Esophagus squamous epithelium (tissue), 5 donors: Measurements from ENCODE around the gene IDUA. TPM values are rescaled to one million over a fixed set of nuclear protein-coding genes. Genes with fewer than 3 reads are reported as not detected.

Source experiments
- DNase-seq: peaks from one replicate; lab custom pipeline; 2025; lab: John Stamatoyannopoulos, UW
- H3K27ac ChIP-seq, 4 donors: fragments of 200-600 bp; sonication (generic); one replicate each; pipeline ENCODE4 v1.5.1; 2016 to 2019; ENCODE audit warnings: mild to moderate bottlenecking in 1 of 4
- H3K27me3 ChIP-seq, 4 donors: fragments of 200-600 bp; sonication (generic); 1 replicate in 3 of 4; 2 replicates in 1 of 4; pipeline versions ENCODE4 v1.5.1 to v1.6.0; 2017 to 2021; ENCODE audit warnings: antibody characterized with exemption in 1 of 4
- H3K36me3 ChIP-seq, 3 donors: fragments of 200-600 bp; sonication (generic); one replicate each; pipeline ENCODE4 v1.5.1; 2016 to 2019
- H3K4me1 ChIP-seq, 3 donors: fragments of 200-600 bp; sonication (generic); one replicate each; pipeline ENCODE4 v1.5.1; 2017 to 2019
- H3K4me3 ChIP-seq, 4 donors: fragments of 200-600 bp; sonication (generic); 1 replicate in 3 of 4; 2 replicates in 1 of 4; pipeline ENCODE4 v1.5.1; 2016 to 2019; ENCODE audit warnings: mild to moderate bottlenecking in 2 of 4, moderate library complexity in 1 of 4
- H3K9me3 ChIP-seq, 3 donors: fragments of 200-600 bp; sonication (generic); one replicate each; pipeline ENCODE4 v1.5.1; 2016 to 2019
- POLR2A ChIP-seq, 4 donors: fragments of 450-650 bp; IDR thresholded peaks; one replicate each; pipeline ENCODE4 v1.6.1; 2017; ENCODE audit warnings: antibody characterized with exemption in 4 of 4, mild to moderate bottlenecking in 4 of 4, moderate library complexity in 3 of 4
- WGBS, 2 donors: methylation state at CpG; one replicate each; pipeline ENCODE4 v1.1.5; 2018; 5-methylcytosine and 5-hydroxymethylcytosine counted together
- intact Hi-C: fragments of 100-400 bp; cut with DNase I; formaldehyde crosslinking; loops from one replicate; pipeline ENCODE4 v1.15.0; 2022
- total RNA-seq, 4 donors: library from RNA; depleted of rRNA; stranded (reverse); fragments of >200 nt; gene quantifications; one replicate each; pipeline ENCODE4 v1.1.0, GENCODE V29; 2016
- TF ChIP-seq, protein P1 (sequence below), 6 experiments: fragments of 450-650 bp in 4 of 6; fragments of 200-600 bp in 2 of 6; sonication (generic) in 2 of 6; IDR thresholded peaks; one replicate each; pipeline ENCODE4 v1.5.1; 2016 to 2019; ENCODE audit warnings: antibody characterized with exemption in 6 of 6, mild to moderate bottlenecking in 4 of 6, moderate library complexity in 4 of 6
- donor health status: DM: yes; HTN: yes; CAD: no.

Gene IDUA
- total RNA-seq, 4 donors from 2014 or later = 4.3 to 20.5 (median 14.1) TPM

GRCh38 chr4:956531-957230 is 30.2 kb upstream of the IDUA start:
- WGBS, 2 donors = 69 to 71% methylated on average over 8 to 12 of the region's 14 CpGs
- no peak for DNase-seq

GRCh38 chr4:957231-957580 is 29.6 kb upstream of the IDUA start:
- H3K9me3 ChIP-seq = no peaks in the 10 kb centered on the region
- peaks cover 11 to 15% (median 14%) of the 10 kb centered on the region in 3 donors for H3K4me1 ChIP-seq
- TF ChIP-seq POLR2A (IDR thresholded peaks at IDR 0.05) = no peak
- TF ChIP-seq, protein P1, sequence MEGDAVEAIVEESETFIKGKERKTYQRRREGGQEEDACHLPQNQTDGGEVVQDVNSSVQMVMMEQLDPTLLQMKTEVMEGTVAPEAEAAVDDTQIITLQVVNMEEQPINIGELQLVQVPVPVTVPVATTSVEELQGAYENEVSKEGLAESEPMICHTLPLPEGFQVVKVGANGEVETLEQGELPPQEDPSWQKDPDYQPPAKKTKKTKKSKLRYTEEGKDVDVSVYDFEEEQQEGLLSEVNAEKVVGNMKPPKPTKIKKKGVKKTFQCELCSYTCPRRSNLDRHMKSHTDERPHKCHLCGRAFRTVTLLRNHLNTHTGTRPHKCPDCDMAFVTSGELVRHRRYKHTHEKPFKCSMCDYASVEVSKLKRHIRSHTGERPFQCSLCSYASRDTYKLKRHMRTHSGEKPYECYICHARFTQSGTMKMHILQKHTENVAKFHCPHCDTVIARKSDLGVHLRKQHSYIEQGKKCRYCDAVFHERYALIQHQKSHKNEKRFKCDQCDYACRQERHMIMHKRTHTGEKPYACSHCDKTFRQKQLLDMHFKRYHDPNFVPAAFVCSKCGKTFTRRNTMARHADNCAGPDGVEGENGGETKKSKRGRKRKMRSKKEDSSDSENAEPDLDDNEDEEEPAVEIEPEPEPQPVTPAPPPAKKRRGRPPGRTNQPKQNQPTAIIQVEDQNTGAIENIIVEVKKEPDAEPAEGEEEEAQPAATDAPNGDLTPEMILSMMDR (IDR thresholded peaks at IDR 0.05) = no peak
- DNase-seq = no peak
- no peaks in the 10 kb centered on the region for H3K27me3 ChIP-seq
- 80% methylated on average over 2 of the region's 8 CpGs; no CpG with 5 or more reads in 1 of the 2 donors for WGBS, 2 donors
- no peak overlapping the region for H3K4me3 ChIP-seq
- H3K36me3 ChIP-seq = peaks cover 0 to 89% (median 7%) of the 10 kb centered on the region in 3 donors
- H3K27ac ChIP-seq = no peak overlapping the region
- intact Hi-C loops = no loop called here

More at GRCh38 chr4:956531-957230, 30.2 kb upstream of the IDUA start:
- Histone ChIP-seq H3K27me3 (no peaks in the 10 kb centered on the region), H3K36me3 (peaks cover 0 to 86% (median 7%) of the 10 kb centered on the region in 3 donors), H3K27ac (no peak overlapping the region), H3K9me3 (no peaks in the 10 kb centered on the region), H3K4me3 (no peak overlapping the region), H3K4me1 (peaks cover 6 to 10% (median 9%) of the 10 kb centered on the region in 3 donors)
- intact Hi-C loops = no loop called here
- TF ChIP-seq, protein P1 (IDR thresholded peaks at IDR 0.05) = no peak
- TF ChIP-seq POLR2A (IDR thresholded peaks at IDR 0.05) = no peak

GRCh38 chr4:957581-958313 is 29.1 kb upstream of the IDUA start:
- 89% methylated on average over 9 to 17 of the region's 45 CpGs for WGBS, 2 donors

DNA sequence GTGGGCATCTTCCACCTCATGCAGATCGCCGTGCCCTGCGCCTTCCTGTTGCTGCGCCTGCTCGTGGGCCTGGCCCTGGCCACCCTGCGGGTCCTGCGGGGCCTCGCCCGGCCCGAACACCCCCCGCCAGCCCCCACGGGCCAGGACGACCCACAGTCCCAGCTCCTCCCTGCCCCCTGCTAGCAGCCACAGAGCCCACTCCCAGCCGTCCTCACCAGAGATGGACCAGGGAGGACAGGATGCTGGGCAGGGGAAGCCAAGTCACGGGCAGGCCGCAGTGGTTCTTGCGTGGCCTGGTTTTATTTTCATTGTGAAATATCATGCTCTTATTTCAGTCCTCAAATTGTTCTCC is 28.6 kb upstream of the IDUA start:
- Histone ChIP-seq H3K4me1 (peaks cover 20 to 26% (median 23%) of the 10 kb centered on the region in 3 donors), H3K36me3 (peaks cover 0 to 91% (median 7%) of the 10 kb centered on the region in 3 donors), H3K9me3 (no peaks in the 10 kb centered on the region), H3K27me3 (no peaks in the 10 kb centered on the region), H3K27ac (no peak overlapping the region), H3K4me3 (no peak overlapping the region)
- intact Hi-C loops = no loop called here
- no peak for DNase-seq
- TF ChIP-seq POLR2A (IDR thresholded peaks at IDR 0.05) = no peak
- TF ChIP-seq, protein P1 (IDR thresholded peaks at IDR 0.05) = no peak
- WGBS, 2 donors = 87 to 90% methylated on average over 3 to 4 of the region's 17 CpGs

More at GRCh38 chr4:957581-958313, 29.1 kb upstream of the IDUA start:
- no peak for DNase-seq
- H3K4me1 ChIP-seq = peaks cover 15 to 20% (median 19%) of the 10 kb centered on the region in 3 donors
- no peak overlapping the region for H3K4me3 ChIP-seq
- H3K27ac ChIP-seq = no peak overlapping the region
- H3K27me3 ChIP-seq = no peaks in the 10 kb centered on the region
- intact Hi-C loops = no loop called here
- H3K9me3 ChIP-seq = no peaks in the 10 kb centered on the region
- no peak for TF ChIP-seq POLR2A (IDR thresholded peaks at IDR 0.05)
- TF ChIP-seq, protein P1 (IDR thresholded peaks at IDR 0.05) = no peak
- H3K36me3 ChIP-seq = peaks cover 0 to 93% (median 7%) of the 10 kb centered on the region in 3 donors
